ENCODE measurements around the gene HCFC1. TPM values are rescaled to one million over a fixed set of nuclear protein-coding genes. Genes with fewer than 3 reads are reported as not detected.

HCFC1 gene
- total RNA-seq, 6 experiments from 2014 or later = 15.2 to 32.5 (median 19.7) TPM

DNA sequence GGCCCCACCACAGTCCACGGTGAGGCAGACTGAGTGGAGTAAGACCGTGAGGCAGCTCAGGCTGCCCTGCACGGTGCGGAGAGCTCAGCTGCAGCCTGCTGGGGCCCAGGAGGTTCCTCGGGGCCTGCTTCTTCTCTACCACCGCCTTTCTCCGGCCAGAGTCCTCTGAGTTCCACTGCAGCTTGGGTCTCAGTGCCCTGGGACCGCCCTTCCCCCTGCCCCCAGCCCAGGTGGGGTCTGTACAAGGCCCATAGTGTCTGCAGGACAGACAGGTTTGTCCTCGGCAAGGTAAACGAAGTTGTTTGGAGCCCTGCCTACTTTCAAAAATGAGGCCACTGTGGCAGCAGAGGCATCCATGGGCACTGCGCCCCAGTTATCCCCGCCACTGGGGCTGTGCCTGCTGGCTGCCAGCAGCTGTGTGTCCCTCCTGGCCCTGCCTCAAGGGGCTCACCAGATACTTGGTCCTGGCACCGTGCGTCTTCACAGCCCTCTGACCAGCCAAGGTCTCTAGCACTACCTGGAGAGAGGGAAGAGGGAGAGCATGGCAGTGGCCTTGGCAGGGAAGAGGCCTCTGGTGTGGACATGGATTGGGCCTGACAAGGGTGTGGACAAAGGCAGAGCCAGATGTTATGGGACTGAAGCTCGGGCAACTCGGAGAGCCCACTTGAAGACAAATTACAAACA, 44.1 kb upstream of the HCFC1 start:
- Histone ChIP-seq H3K27me3 (no peaks in the 10 kb centered on the region), H3K4me1 (peaks cover 0 to 2% (median 0%) of the 10 kb centered on the region in 4 donors), H3K27ac (no peak overlapping the region), H3K36me3 (peaks cover 0 to 5% (median 0%) of the 10 kb centered on the region in 4 donors), H3K9me3 (no peaks in the 10 kb centered on the region), H3K4me3 (no peak overlapping the region)
- no peak for TF ChIP-seq POLR2A (IDR thresholded peaks at IDR 0.05)
- TF ChIP-seq, protein P1, sequence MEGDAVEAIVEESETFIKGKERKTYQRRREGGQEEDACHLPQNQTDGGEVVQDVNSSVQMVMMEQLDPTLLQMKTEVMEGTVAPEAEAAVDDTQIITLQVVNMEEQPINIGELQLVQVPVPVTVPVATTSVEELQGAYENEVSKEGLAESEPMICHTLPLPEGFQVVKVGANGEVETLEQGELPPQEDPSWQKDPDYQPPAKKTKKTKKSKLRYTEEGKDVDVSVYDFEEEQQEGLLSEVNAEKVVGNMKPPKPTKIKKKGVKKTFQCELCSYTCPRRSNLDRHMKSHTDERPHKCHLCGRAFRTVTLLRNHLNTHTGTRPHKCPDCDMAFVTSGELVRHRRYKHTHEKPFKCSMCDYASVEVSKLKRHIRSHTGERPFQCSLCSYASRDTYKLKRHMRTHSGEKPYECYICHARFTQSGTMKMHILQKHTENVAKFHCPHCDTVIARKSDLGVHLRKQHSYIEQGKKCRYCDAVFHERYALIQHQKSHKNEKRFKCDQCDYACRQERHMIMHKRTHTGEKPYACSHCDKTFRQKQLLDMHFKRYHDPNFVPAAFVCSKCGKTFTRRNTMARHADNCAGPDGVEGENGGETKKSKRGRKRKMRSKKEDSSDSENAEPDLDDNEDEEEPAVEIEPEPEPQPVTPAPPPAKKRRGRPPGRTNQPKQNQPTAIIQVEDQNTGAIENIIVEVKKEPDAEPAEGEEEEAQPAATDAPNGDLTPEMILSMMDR (IDR thresholded peaks at IDR 0.05) = no peak
- no peak for ATAC-seq
- WGBS (ENCODE audit: insufficient coverage, low coverage, low lambda C conversion rate, missing lambda C conversion rate) = 68% methylated on average over 3 of the region's 16 CpGs
- intact Hi-C loops (cut with DNase I) = no loop called here
- no peak for DNase-seq

DNA sequence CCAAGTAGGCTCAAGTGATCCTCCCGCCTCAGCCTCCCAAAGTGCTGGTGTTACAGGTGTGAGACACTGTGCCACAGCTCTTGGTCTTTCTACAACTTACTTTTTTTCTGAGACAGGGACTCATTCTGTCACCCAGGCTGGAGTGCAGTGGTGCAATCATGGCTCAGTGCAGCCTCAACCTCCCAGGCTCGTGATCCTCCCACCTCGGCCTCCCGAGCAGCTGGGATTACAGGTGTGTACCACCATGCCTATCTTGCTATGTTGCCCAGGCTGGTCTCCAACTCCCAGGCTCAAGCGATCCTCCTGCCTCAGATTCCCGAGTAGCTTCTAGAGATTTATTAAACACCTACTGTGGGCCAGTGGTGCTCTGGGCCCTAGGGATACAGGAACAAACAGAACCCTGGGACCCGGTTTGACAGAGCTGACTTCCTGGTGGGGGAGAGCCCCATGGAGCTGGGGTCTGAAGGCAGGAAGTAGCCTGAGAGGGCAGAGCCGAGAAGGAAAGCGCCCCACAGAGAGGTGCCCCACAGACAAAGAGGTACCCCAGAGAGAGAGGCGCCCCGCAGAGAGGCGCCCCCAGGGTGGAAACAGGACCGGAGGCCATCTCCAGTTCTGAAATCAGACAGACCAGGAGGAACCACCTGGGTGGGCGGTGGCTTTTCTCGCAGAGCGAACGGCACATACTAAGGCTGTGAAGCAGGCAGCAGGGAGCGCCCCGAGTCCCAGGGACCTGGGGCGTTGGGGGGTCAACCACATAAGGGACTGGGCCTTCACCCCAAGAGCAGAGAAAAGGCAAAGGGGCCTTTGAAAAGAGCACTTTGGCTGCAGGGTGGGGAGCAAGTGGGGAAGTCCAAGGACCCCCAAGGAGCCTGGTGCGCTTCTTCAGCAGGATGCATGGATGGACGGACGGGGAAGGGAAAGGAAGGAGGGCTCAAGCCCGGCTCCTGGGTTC, 43.1 kb upstream of the HCFC1 start:
- 74% methylated on average over 9 of the region's 24 CpGs for WGBS (ENCODE audit: insufficient coverage, low coverage, low lambda C conversion rate, missing lambda C conversion rate)
- intact Hi-C loops (cut with DNase I) = no loop called here
- H3K27ac ChIP-seq = no peak overlapping the region
- H3K27me3 ChIP-seq = no peaks in the 10 kb centered on the region
- no peak overlapping the region for H3K4me3 ChIP-seq
- ATAC-seq (no peak), DNase-seq (no peak)
- no peak for TF ChIP-seq POLR2A (IDR thresholded peaks at IDR 0.05)
- TF ChIP-seq, protein P1 (IDR thresholded peaks at IDR 0.05) = no peak
- H3K9me3 ChIP-seq = no peaks in the 10 kb centered on the region
- peaks cover 0 to 4% (median 0%) of the 10 kb centered on the region in 4 donors for H3K4me1 ChIP-seq
- H3K36me3 ChIP-seq = peaks cover 0 to 5% (median 0%) of the 10 kb centered on the region in 4 donors

DNA sequence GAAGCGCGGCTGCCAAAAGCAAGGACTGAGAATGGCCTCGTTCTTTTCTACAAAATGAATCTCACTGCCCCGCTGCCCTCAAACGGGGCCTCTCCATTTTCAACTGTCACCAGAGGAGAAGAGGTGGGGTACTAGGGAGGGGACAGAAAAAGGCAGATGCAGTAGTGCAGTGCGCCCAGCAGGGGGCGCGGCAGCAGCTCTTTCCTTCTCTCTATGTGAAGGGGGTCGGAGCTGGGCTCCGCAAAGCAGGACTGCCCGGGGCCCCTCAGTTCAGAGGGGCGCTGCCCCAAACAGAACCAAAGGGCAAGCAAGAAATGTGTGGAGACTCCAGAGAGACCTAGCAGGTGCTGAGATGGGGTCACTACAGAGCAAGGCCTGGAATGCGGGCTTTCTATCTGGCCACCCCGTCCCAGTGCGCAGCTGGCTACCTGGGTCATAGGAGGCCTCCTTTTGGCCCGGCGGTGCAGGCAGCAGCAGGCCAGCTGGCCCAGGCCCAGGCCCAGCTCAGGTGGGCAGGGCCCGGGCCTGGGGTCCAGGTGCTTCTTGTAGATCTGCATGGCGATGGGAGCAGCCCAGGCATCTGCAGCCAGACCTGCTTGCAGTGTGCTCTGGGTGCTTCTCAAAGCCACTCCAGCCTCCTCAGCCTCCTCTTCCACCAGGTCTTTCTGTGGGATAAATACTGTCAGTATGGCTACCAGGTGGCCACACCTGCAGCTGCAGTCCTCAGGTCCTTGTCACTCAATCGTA, 42.2 kb upstream of the HCFC1 start:
- no peaks in the 10 kb centered on the region for H3K9me3 ChIP-seq
- 45% methylated on average over 6 of the region's 20 CpGs for WGBS (ENCODE audit: insufficient coverage, low coverage, low lambda C conversion rate, missing lambda C conversion rate)
- no peaks in the 10 kb centered on the region for H3K27me3 ChIP-seq
- intact Hi-C loops (cut with DNase I) = no loop called here
- peaks cover 0 to 5% (median 0%) of the 10 kb centered on the region in 4 donors for H3K36me3 ChIP-seq
- TF ChIP-seq, protein P1 (IDR thresholded peaks at IDR 0.05) = peak; percentile 73 to 93 (median 92)
- no peak for TF ChIP-seq POLR2A (IDR thresholded peaks at IDR 0.05)
- ATAC-seq (peak; percentile 50 to 72 (median 62)), DNase-seq (no peak)
- no peak overlapping the region for H3K4me3 ChIP-seq
- H3K27ac ChIP-seq = no peak overlapping the region
- H3K4me1 ChIP-seq = peaks cover 0 to 4% (median 0%) of the 10 kb centered on the region in 4 donors

DNA sequence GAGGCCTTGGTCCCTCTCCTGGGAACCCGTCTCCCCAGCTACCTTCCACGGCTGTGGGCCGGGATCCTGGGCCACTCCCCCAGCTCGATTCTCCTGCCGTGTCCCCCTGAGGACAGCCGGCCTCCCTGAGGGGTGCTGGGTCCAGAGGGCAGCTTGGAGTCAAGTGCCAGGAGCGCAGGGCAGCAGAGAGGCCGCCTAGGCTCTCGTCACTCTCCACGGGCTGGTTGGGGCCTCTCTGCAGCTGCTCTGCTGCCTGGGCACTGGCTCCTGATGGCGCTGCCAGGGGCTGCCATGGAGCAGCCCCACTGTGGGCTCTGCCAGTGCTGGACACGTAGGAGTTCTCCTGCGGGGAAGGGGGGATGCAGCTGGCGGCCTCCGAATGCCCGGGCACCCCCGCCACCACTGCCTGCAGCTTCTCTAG, 41.4 kb upstream of the HCFC1 start:
- no CpG with 5 or more reads among the region's 17 CpGs for WGBS (ENCODE audit: insufficient coverage, low coverage, low lambda C conversion rate, missing lambda C conversion rate)
- no peaks in the 10 kb centered on the region for H3K27me3 ChIP-seq
- DNase-seq = no peak
- intact Hi-C loops (cut with DNase I) = no loop called here
- no peaks in the 10 kb centered on the region for H3K9me3 ChIP-seq
- TF ChIP-seq POLR2A (IDR thresholded peaks at IDR 0.05) = no peak
- TF ChIP-seq, protein P1 (IDR thresholded peaks at IDR 0.05) = no peak
- peaks cover 0 to 4% (median 0%) of the 10 kb centered on the region in 4 donors for H3K4me1 ChIP-seq
- peaks cover 0 to 5% (median 0%) of the 10 kb centered on the region in 4 donors for H3K36me3 ChIP-seq
- H3K27ac ChIP-seq = no peak overlapping the region
- no peak overlapping the region for H3K4me3 ChIP-seq
- ATAC-seq = no peak

Measured in right lobe of liver (tissue), 6 donors.